Smooth muscle cell (in vitro differentiated cells): ENCODE measurements around the gene RAB3IP. TPM values are rescaled to one million over a fixed set of nuclear protein-coding genes. Genes with fewer than 3 reads are reported as not detected.
A peak's percentile ranks its signal among the peaks of the same experiment; 100 is the strongest.

Experiments used
- DNase-seq: peaks from one replicate; lab custom pipeline; 2025; ENCODE audit not compliant: unreplicated experiment; lab: John Stamatoyannopoulos, UW
- H2AFZ ChIP-seq: fragments of 200-600 bp; sonication (generic); 2 replicates; pipeline ENCODE4 v1.6.0; 2016; ENCODE audit warnings: antibody characterized with exemption, low read depth, mild to moderate bottlenecking
- H3F3A ChIP-seq: fragments of 200-600 bp; sonication (generic); 2 replicates; pipeline ENCODE4 v1.6.0; 2017; ENCODE audit warnings: antibody characterized with exemption, low read depth
- H3K27ac ChIP-seq: fragments of 200-600 bp; sonication (generic); 2 replicates; pipeline ENCODE4 v1.5.1; 2016; ENCODE audit warnings: low read depth, mild to moderate bottlenecking
- H3K27me3 ChIP-seq: fragments of 200-600 bp; sonication (generic); 2 replicates; pipeline ENCODE4 v1.6.1; 2016; ENCODE audit warnings: low read depth, mild to moderate bottlenecking
- H3K36me3 ChIP-seq: fragments of 200-600 bp; sonication (generic); 2 replicates; pipeline ENCODE4 v1.5.1; 2016; ENCODE audit warnings: low read depth
- H3K4me1 ChIP-seq: fragments of 200-600 bp; sonication (generic); 2 replicates; pipeline ENCODE4 v1.5.1; 2016; ENCODE audit warnings: low read depth
- H3K4me2 ChIP-seq: fragments of 200-600 bp; sonication (generic); 2 replicates; pipeline ENCODE4 v1.6.0; 2016; ENCODE audit warnings: mild to moderate bottlenecking
- H3K4me3 ChIP-seq: fragments of 200-600 bp; sonication (generic); 2 replicates; pipeline ENCODE4 v1.5.1; 2016; ENCODE audit warnings: mild to moderate bottlenecking
- H3K79me2 ChIP-seq: fragments of 200-600 bp; sonication (generic); 2 replicates; pipeline ENCODE4 v1.6.0; 2016; ENCODE audit warnings: low read depth, mild to moderate bottlenecking
- H3K9ac ChIP-seq: fragments of 200-600 bp; sonication (generic); 2 replicates; pipeline ENCODE4 v1.6.0; 2016; ENCODE audit warnings: low read depth
- H3K9me3 ChIP-seq: fragments of 200-600 bp; sonication (generic); replicated peaks from 2 replicates; pipeline ENCODE4 v1.5.1; 2016; ENCODE audit warnings: low read depth
- H4K20me1 ChIP-seq: fragments of 200-600 bp; sonication (generic); 2 replicates; pipeline ENCODE4 v1.6.0; 2016; ENCODE audit warnings: low read depth
- CTCF ChIP-seq: fragments of 200-600 bp; sonication (generic); IDR thresholded peaks from 2 replicates; pipeline ENCODE4 v1.5.1; 2017; ENCODE audit warnings: borderline replicate concordance, mild to moderate bottlenecking, antibody characterized with exemption; ENCODE audit not compliant: insufficient read depth, poor library complexity, severe bottlenecking
- WGBS: methylation state at CpG from one replicate; pipeline ENCODE4 v1.1.7; 2016; ENCODE audit warnings: low lambda C conversion rate; 5-methylcytosine and 5-hydroxymethylcytosine counted together
- polyA plus RNA-seq: library from polyadenylated mRNA; unstranded; fragments of >200 nt; fragmentation: Nextera tagmentation; extraction: Ambion mirVana; gene quantifications from 2 replicates; pipeline ENCODE4 v1.2.1, GENCODE V29; 2016
- total RNA-seq: library from RNA; depleted of rRNA; stranded (reverse); fragments of >200 nt; gene quantifications from 2 replicates; pipeline ENCODE4 v1.2.3, GENCODE V29; 2014

The RAB3IP gene
- total and polyA plus RNA-seq, 2 experiments from 2014 or later = 2.2 to 16.9 TPM

GRCh38 chr12:69765515-69765914, 26.9 kb downstream of the RAB3IP start:
- Histone ChIP-seq H3K9ac (no peak overlapping the region), H3K27me3 (no peaks in the 10 kb centered on the region), H3K4me2 (no peak overlapping the region), H3K27ac (no peak overlapping the region), H3K36me3 (no peaks in the 10 kb centered on the region), H3F3A (no peaks in the 10 kb centered on the region), H3K9me3 (no peaks in the 10 kb centered on the region), H2AFZ (no peak overlapping the region), H3K79me2 (no peaks in the 10 kb centered on the region), H4K20me1 (no peaks in the 10 kb centered on the region), H3K4me3 (no peak overlapping the region), H3K4me1 (no peaks in the 10 kb centered on the region)
- no peak for DNase-seq
- TF ChIP-seq CTCF = no peak
- 75% methylated on average over 3 of the region's 3 CpGs for WGBS

- no peak for DNase-seq
- Histone ChIP-seq H2AFZ (no peak overlapping the region), H4K20me1 (no peaks in the 10 kb centered on the region), H3K36me3 (no peaks in the 10 kb centered on the region), H3K4me3 (no peak overlapping the region), H3K27ac (no peak overlapping the region), H3K79me2 (no peaks in the 10 kb centered on the region), H3K27me3 (no peaks in the 10 kb centered on the region), H3K9me3 (no peaks in the 10 kb centered on the region), H3K4me1 (no peaks in the 10 kb centered on the region), H3F3A (no peaks in the 10 kb centered on the region), H3K9ac (no peak overlapping the region), H3K4me2 (no peak overlapping the region)
- no peak for TF ChIP-seq CTCF
- WGBS = 96% methylated on average over 6 of the region's 6 CpGs
Measured at GRCh38 chr12:69766260-69766659, 27.6 kb downstream of the RAB3IP start.

GRCh38 chr12:69779928-69780327, 41.3 kb downstream of the RAB3IP start:
- no peaks in the 10 kb centered on the region for H4K20me1 ChIP-seq
- H3F3A ChIP-seq = no peaks in the 10 kb centered on the region
- WGBS = 49% methylated on average over 7 of the region's 7 CpGs
- peak; percentile 35 for TF ChIP-seq CTCF
- no peak for DNase-seq
- no peak overlapping the region for H3K27ac ChIP-seq
- H3K36me3 ChIP-seq = no peaks in the 10 kb centered on the region
- no peaks in the 10 kb centered on the region for H3K79me2 ChIP-seq
- H3K4me3 ChIP-seq = no peak overlapping the region
- H3K9me3 ChIP-seq = no peaks in the 10 kb centered on the region
- no peak overlapping the region for H2AFZ ChIP-seq
- H3K9ac ChIP-seq = no peak overlapping the region
- H3K27me3 ChIP-seq = no peaks in the 10 kb centered on the region
- no peak overlapping the region for H3K4me2 ChIP-seq
- no peaks in the 10 kb centered on the region for H3K4me1 ChIP-seq

GRCh38 chr12:69783365-69783764, 44.7 kb downstream of the RAB3IP start:
- WGBS = 90% methylated on average over 6 of the region's 6 CpGs
- Histone ChIP-seq H3K4me1 (no peaks in the 10 kb centered on the region), H4K20me1 (no peaks in the 10 kb centered on the region), H3F3A (no peaks in the 10 kb centered on the region), H2AFZ (no peak overlapping the region), H3K27me3 (no peaks in the 10 kb centered on the region), H3K9me3 (no peaks in the 10 kb centered on the region), H3K9ac (no peak overlapping the region), H3K4me2 (no peak overlapping the region), H3K79me2 (no peaks in the 10 kb centered on the region), H3K27ac (no peak overlapping the region), H3K36me3 (no peaks in the 10 kb centered on the region), H3K4me3 (no peak overlapping the region)
- TF ChIP-seq CTCF = no peak
- DNase-seq = no peak
